A673 (cell line): ENCODE data around the gene GP1BB.

Experiments used
- EZH2 ChIP-seq: fragments of 200-600 bp; sonication (generic); IDR thresholded peaks from 2 replicates; pipeline ENCODE4 v1.6.1; 2017; ENCODE audit warnings: borderline replicate concordance, low read depth, mild to moderate bottlenecking, mixed read lengths, antibody characterized with exemption, low read length; ENCODE audit not compliant: poor library complexity, severe bottlenecking
- TF ChIP-seq, protein P1 (sequence below): fragments of 300-800, 200-600 bp; sonication (generic); conservative IDR thresholded peaks from 2 replicates; pipeline ENCODE4 v1.5.1; 2017; ENCODE audit warnings: low read depth, mild to moderate bottlenecking, antibody characterized with exemption, low read length, moderate library complexity, mixed read lengths

DNA sequence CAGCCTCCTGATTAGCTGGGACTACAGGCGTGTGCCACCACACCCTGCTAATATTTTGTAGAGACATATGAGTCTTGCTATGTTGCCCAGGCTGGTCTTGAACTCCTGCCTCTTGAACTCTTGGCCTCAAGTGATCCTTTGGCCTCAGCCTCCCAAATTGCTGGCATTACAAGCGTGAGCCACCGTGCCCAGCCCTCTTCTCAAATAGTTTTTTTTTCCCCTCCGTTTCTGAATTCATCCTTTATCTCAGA, 49.0 kb downstream of the GP1BB start:
- TF ChIP-seq, protein P1, sequence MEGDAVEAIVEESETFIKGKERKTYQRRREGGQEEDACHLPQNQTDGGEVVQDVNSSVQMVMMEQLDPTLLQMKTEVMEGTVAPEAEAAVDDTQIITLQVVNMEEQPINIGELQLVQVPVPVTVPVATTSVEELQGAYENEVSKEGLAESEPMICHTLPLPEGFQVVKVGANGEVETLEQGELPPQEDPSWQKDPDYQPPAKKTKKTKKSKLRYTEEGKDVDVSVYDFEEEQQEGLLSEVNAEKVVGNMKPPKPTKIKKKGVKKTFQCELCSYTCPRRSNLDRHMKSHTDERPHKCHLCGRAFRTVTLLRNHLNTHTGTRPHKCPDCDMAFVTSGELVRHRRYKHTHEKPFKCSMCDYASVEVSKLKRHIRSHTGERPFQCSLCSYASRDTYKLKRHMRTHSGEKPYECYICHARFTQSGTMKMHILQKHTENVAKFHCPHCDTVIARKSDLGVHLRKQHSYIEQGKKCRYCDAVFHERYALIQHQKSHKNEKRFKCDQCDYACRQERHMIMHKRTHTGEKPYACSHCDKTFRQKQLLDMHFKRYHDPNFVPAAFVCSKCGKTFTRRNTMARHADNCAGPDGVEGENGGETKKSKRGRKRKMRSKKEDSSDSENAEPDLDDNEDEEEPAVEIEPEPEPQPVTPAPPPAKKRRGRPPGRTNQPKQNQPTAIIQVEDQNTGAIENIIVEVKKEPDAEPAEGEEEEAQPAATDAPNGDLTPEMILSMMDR: no peak
- no peak for TF ChIP-seq EZH2
